ENCODE data around the gene CLCN4. TPM values are rescaled to one million over a fixed set of nuclear protein-coding genes. Genes with fewer than 3 reads are reported as not detected.

CLCN4 gene
- total and polyA plus RNA-seq, 10 of the 15 experiments (the other 5 are each of a cell fraction or from before 2014, with no cell fraction given) = 0.90 to 6.9 (median 2.9) TPM

DNA sequence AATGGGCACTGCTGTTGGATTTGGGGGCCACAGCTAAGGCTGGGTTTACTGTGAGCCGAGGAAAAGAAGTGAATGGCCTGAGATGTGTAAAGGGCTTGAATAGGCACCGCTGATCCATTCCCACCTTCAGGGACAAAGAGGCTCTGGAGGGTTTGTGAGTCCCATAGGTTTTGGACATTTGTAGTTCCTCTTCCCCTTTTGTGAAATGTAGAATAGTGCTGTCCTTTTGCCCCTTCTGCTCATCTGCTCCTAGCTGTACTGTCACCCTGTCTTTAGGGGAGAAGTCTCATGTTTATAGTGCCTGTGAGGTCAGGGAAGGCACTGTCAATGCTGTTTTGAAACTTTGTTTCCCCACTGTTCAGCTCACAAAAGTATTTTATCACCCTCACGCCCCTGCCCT lies 26.4 kb upstream of the CLCN4 start:
- no peaks in the 10 kb centered on the region for H3K4me1 ChIP-seq (ENCODE audit: control insufficient read depth, insufficient read depth, low read length)
- DNase-seq (ENCODE audit: low read depth, low spot score) (no peak), ATAC-seq (no peak), FAIRE-seq (no peak)
- BruUV-seq (replicated peaks) = no TSS peak
- CTCF ChIA-PET = interaction anchor here (0.6 kb wide), 1 partner anchor 133 kb away, joined by 3 read pairs; no protein-coding TSS in a partner anchor
- H3K79me2 ChIP-seq (ENCODE audit: control insufficient read depth, insufficient read depth, low read length) = no peaks in the 10 kb centered on the region
- H2AFZ ChIP-seq (ENCODE audit: control insufficient read depth, low read depth, low read length) = no peak overlapping the region
- WGBS (ENCODE audit: insufficient coverage, insufficient replicate concordance, low lambda C conversion rate, missing lambda C conversion rate) = 50% methylated on average over 2 of the region's 3 CpGs
- RAD21 ChIA-PET (ENCODE audit: unreplicated experiment) = no interaction called here
- no peaks in the 10 kb centered on the region for H3K27me3 ChIP-seq (replicated peaks in 1 of 2; ENCODE audit: control insufficient read depth in 2 of 2, insufficient read depth in 2 of 2, low read length in 1 of 2)
- intact Hi-C loops (cut with micrococcal nuclease; ENCODE audit: unreplicated experiment) = no loop called here
- SMC1A ChIA-PET (ENCODE audit: uncharacterized antibody, unreplicated experiment) = interaction anchor here (1.5 kb wide), 1 partner anchor 10 kb away, joined by 3 read pairs; no protein-coding TSS in a partner anchor
- in situ Hi-C loops (cut with MboI) = no loop called here
- H3K27ac ChIP-seq (ENCODE audit: control insufficient read depth, insufficient read depth) = no peak overlapping the region
- H3K4me3 ChIP-seq = no peak overlapping the region
- H4K20me1 ChIP-seq (ENCODE audit: control insufficient read depth, insufficient read depth) = no peaks in the 10 kb centered on the region
- H3K36me3 ChIP-seq (ENCODE audit: control insufficient read depth in 2 of 2, insufficient read depth in 2 of 2, low read length in 1 of 2) = peaks cover 0 to 4% of the 10 kb centered on the region in 2 experiments; a peak in 2 of 4 replicates
- POLR2A ChIA-PET = no interaction called here
- no peak overlapping the region for H3K4me2 ChIP-seq (ENCODE audit: control insufficient read depth, insufficient read depth)
- no peak overlapping the region for H3K9ac ChIP-seq (ENCODE audit: control insufficient read depth, insufficient read depth, low read length)
- no peaks in the 10 kb centered on the region for H3K9me3 ChIP-seq (replicated peaks; ENCODE audit: control insufficient read depth, insufficient read depth, low read length)
- TF ChIP-seq, protein P1, sequence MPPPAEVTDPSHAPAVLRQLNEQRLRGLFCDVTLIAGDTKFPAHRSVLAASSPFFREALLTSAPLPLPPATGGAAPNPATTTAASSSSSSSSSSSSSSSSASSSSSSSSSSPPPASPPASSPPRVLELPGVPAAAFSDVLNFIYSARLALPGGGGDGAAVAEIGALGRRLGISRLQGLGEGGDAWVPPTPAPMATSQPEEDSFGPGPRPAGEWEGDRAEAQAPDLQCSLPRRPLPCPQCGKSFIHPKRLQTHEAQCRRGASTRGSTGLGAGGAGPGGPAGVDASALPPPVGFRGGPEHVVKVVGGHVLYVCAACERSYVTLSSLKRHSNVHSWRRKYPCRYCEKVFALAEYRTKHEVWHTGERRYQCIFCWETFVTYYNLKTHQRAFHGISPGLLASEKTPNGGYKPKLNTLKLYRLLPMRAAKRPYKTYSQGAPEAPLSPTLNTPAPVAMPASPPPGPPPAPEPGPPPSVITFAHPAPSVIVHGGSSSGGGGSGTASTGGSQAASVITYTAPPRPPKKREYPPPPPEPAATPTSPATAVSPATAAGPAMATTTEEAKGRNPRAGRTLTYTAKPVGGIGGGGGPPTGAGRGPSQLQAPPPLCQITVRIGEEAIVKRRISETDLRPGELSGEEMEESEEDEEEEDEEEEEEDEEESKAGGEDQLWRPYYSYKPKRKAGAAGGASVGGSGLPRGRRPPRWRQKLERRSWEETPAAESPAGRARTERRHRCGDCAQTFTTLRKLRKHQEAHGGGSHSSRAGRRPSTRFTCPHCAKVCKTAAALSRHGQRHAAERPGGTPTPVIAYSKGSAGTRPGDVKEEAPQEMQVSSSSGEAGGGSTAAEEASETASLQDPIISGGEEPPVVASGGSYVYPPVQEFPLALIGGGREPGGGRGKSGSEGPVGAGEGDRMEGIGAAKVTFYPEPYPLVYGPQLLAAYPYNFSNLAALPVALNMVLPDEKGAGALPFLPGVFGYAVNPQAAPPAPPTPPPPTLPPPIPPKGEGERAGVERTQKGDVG (CRISPR knock-in tag; IDR thresholded peaks at IDR 0.05) = no peak
- TF ChIP-seq POLR2A (IDR thresholded peaks at IDR 0.05; ENCODE audit: low read depth, low read length) = no peak
- TF ChIP-seq CREB1 (IDR thresholded peaks at IDR 0.05; ENCODE audit: low read depth) = no peak
- no peak for TF ChIP-seq MXI1 (IDR thresholded peaks at IDR 0.05; ENCODE audit: low read depth, low read length)
- TF ChIP-seq NFIC (IDR thresholded peaks at IDR 0.05; ENCODE audit: low read depth, low read length) = no peak
- TF ChIP-seq HDGF (IDR thresholded peaks at IDR 0.05) = no peak
- no peak for TF ChIP-seq ZNF384 (IDR thresholded peaks at IDR 0.05; ENCODE audit: borderline replicate concordance, low read depth, low read length)
- TF ChIP-seq, protein P2, sequence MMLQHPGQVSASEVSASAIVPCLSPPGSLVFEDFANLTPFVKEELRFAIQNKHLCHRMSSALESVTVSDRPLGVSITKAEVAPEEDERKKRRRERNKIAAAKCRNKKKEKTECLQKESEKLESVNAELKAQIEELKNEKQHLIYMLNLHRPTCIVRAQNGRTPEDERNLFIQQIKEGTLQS (IDR thresholded peaks at IDR 0.05; ENCODE audit: borderline replicate concordance, extremely low read depth, low read depth, low read length) = no peak
- no peak for TF ChIP-seq SUPT20H (IDR thresholded peaks at IDR 0.05; ENCODE audit: borderline replicate concordance, control insufficient read depth, low read depth, low read length)
- TF ChIP-seq SIX5 (IDR thresholded peaks at IDR 0.05; ENCODE audit: low read depth, low read length, severe bottlenecking) = no peak
- no peak for TF ChIP-seq MTA2 (IDR thresholded peaks at IDR 0.05; ENCODE audit: low read depth)
- TF ChIP-seq SMAD5 (IDR thresholded peaks at IDR 0.05; ENCODE audit: low read depth) = no peak
- no peak for TF ChIP-seq HCFC1 (IDR thresholded peaks at IDR 0.05; ENCODE audit: low read length)
- TF ChIP-seq BCL11A (IDR thresholded peaks at IDR 0.05; ENCODE audit: low read depth, low read length) = no peak
- TF ChIP-seq DPF2 (IDR thresholded peaks at IDR 0.05) = no peak
- TF ChIP-seq PML (IDR thresholded peaks at IDR 0.05; ENCODE audit: low read length) = no peak

Measured in GM12878 (cell line).